Astrocyte of the cerebellum (primary cell): ENCODE results near the gene HOXA7.

Source experiments
- DNase-seq: peaks from one replicate; pipeline ENCODE4 v3.0.0-alpha.2; 2011; ENCODE audit warnings: low read depth
- H3K4me3 ChIP-seq: 2 replicates; pipeline ENCODE4 v1.5.1; 2011; ENCODE audit warnings: mild to moderate bottlenecking, low read depth, low read length, moderate library complexity
- in situ Hi-C: cut with HindIII; loops from 2 replicates; pipeline ENCODE4 v1.10.0; 2017; ENCODE audit warnings: low sequenced_read_pairs
- TF ChIP-seq, protein P1 (sequence below): IDR thresholded peaks from 2 replicates; pipeline ENCODE4 v1.5.1; 2012; ENCODE audit warnings: low read length, low read depth, moderate library complexity, mild to moderate bottlenecking; ENCODE audit errors: missing control alignments

HOXA7 gene

DNA sequence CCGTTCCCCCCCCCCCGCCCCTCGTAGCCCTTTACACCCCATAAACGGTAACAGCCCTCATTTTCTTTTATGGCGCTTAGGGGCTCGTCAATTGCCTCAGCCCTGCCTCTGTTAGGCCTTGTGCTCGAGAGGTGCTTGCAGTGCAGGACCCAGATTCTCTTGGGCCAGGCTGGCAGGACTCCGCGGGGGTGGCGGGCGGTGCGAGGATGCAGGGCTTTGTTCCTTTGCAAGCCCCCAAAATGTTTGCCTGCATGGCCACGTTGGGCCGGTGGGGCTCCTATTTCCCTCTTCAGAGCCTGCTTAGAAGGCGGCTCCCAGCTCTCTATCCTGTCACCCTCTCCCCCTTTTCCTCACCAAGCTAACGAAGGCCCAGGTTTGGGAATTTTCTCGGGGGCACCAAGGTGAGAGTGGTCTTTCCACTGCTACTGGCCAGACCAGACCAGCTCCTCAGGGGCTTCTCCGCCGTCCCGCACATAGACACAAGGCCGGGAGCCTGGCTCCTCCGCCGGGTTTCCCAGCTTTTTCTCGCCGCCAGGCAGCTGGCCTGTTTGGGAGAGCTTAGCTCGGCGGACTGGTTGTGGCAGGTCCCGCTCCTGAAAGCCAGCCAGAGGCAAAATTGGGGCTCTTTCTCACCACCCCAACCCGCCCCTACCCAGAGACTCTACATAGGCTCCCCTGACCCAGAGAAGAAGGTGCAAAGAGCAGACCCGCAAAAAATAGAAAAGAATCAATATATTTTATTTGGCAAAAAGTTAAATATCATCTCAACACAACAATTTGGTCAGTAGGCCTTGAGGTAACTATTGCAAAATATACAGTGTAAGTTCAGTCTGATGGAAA lies 5.5 kb upstream of the HOXA7 start:
- TF ChIP-seq, protein P1, sequence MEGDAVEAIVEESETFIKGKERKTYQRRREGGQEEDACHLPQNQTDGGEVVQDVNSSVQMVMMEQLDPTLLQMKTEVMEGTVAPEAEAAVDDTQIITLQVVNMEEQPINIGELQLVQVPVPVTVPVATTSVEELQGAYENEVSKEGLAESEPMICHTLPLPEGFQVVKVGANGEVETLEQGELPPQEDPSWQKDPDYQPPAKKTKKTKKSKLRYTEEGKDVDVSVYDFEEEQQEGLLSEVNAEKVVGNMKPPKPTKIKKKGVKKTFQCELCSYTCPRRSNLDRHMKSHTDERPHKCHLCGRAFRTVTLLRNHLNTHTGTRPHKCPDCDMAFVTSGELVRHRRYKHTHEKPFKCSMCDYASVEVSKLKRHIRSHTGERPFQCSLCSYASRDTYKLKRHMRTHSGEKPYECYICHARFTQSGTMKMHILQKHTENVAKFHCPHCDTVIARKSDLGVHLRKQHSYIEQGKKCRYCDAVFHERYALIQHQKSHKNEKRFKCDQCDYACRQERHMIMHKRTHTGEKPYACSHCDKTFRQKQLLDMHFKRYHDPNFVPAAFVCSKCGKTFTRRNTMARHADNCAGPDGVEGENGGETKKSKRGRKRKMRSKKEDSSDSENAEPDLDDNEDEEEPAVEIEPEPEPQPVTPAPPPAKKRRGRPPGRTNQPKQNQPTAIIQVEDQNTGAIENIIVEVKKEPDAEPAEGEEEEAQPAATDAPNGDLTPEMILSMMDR, result no peak
- in situ Hi-C loops, result loop anchor here (5.0 to 25.0 kb wide), 2 partner anchors 775 to 1000 kb away; partner anchors contain the start of gene NFE2L3
- no peak overlapping the region for H3K4me3 ChIP-seq
- no peak for DNase-seq

DNA sequence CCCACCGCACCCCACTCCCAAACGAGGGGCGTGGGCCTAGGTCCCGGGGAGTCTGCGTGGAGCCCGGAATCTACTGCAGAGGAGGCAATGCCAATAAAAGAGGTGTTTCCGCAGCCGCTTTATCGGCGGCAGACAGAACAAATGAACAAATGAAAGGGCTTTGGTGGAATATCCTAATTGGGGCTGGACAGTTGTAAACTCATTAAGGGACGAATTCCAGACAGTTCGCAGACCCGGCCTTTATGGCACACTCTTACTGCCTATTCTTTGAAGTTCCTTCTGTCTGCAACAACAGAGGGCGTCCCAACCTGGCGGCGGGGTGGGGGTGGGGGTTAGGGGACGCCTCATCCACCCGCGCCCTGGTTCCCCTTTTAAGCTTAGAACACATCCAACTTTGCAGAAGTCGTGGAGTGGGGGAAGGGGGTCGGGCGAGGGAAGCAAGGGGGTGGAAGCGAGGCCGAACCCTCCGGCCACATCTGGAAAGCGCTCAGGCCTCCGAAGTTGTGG lies 4.8 kb upstream of the HOXA7 start:
- no peak for DNase-seq
- in situ Hi-C loops, result loop anchor here (5.0 to 25.0 kb wide), 2 partner anchors 774 to 999 kb away; partner anchors contain the start of gene NFE2L3
- H3K4me3 ChIP-seq, result peak overlapping the region; percentile 43
- TF ChIP-seq, protein P1, result no peak

GRCh38 chr7:27160546-27161213 lies 4.2 kb upstream of the HOXA7 start:
- TF ChIP-seq, protein P1, result peak; percentile 92
- H3K4me3 ChIP-seq, result peak overlapping the region; percentile 43
- DNase-seq, result peak; percentile 59
- in situ Hi-C loops, result loop anchor here (5.0 to 25.0 kb wide), 2 partner anchors 773 to 998 kb away; partner anchors contain the start of gene NFE2L3

DNA sequence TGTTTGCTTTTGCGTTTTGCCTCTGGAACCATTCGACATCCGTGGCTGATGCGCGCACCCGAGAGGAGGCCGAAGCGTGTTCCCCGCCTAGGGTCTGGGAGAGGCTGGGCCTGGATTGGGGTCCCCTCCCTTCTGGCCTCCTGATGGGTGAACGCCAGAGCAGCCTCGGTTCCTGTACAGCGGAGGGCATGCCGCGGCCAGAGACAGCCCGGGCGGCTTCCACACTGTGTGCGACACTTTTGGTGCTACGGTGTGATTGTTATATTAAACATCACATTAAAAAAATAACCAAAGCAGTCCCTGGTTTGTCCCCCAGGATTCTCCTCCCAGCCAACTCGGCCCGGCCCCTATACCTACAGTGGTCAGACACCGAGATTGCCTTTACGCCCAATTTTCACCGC lies 3.7 kb upstream of the HOXA7 start:
- no peak for DNase-seq
- TF ChIP-seq, protein P1, result no peak
- in situ Hi-C loops, result loop anchor here (5.0 to 25.0 kb wide), 2 partner anchors 773 to 998 kb away; partner anchors contain the start of gene NFE2L3
- H3K4me3 ChIP-seq, result no peak overlapping the region

- TF ChIP-seq, protein P1, result no peak
- in situ Hi-C loops, result loop anchor here (5.0 to 25.0 kb wide), 2 partner anchors 772 to 997 kb away; partner anchors contain the start of gene NFE2L3
- no peak for DNase-seq
- H3K4me3 ChIP-seq, result no peak overlapping the region
Measured at GRCh38 chr7:27159266-27160144, 3.0 kb upstream of the HOXA7 start.
